Activated CD4-positive, alpha-beta T cell treated with anti-CD3 and anti-CD28 coated beads, Interleukin-2, amount 50 U/mL, for 1 hour (primary cell): ENCODE results near the gene ETV6.

Experiments used
- DNase-seq: peaks from one replicate; pipeline ENCODE4 v3.0.0-alpha.2; 2020

Gene ETV6

GRCh38 chr12:11870041-11870451 is 220.6 kb downstream of the ETV6 start:
- no peak for DNase-seq

DNA sequence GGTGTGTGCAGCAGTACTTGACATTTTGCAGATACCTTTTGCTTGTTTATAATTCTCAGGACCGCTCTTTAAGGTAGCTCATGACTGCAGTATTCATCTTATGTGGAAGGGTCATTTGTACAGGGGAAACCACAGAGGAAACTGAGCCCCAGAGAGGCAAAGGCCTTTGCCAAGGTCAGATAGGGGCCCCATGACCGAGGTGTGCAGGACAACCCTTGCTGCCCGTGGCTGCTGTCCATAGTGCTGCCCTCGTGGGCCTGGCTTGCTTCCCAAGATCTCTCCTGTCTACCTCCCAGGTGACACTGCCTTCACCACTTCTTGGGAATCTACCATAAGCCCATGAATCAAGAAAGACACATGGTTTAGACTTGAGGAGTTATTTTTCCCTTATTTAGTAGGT is 222.6 kb downstream of the ETV6 start:
- DNase-seq = no peak

- no peak for DNase-seq
Observed at GRCh38 chr12:11875414-11875935, 226.0 kb downstream of the ETV6 start.

- no peak for DNase-seq
Observed at GRCh38 chr12:11876307-11876706, 226.8 kb downstream of the ETV6 start.

DNA sequence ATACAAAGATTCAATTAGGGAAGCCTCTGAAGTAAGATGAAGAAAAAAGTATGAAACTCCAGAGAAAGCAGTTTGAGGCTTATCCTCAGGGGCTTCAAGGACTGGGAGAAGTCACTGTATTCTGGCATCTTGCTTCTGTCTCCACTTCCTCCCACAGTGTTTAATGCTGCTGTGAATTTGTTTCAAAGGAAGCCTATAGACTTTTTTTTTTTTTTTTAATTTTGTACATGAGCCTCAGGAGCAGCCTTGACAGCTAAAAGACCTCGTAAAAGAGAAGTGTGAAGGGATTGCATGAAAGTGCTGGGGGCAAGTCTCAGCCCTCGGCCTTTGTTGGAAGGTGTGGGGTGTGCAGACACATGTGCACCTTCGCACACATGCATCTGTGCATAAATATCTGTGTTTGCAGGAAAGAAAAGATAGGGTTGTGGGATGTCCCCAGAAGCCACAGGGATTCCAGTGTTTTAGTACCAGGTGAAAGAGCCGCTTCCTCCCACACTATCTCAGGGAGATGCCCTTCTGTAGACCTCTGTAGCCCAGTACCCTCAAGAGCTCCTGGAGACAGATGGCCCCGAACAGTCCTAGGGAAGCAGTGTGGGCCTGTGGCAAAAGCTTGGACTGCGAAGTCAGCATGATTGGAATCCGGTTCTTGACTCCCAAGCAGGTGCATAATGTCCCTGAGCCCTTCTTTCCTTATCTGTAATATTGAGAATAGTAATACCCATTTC is 227.8 kb downstream of the ETV6 start:
- DNase-seq = no peak

DNA sequence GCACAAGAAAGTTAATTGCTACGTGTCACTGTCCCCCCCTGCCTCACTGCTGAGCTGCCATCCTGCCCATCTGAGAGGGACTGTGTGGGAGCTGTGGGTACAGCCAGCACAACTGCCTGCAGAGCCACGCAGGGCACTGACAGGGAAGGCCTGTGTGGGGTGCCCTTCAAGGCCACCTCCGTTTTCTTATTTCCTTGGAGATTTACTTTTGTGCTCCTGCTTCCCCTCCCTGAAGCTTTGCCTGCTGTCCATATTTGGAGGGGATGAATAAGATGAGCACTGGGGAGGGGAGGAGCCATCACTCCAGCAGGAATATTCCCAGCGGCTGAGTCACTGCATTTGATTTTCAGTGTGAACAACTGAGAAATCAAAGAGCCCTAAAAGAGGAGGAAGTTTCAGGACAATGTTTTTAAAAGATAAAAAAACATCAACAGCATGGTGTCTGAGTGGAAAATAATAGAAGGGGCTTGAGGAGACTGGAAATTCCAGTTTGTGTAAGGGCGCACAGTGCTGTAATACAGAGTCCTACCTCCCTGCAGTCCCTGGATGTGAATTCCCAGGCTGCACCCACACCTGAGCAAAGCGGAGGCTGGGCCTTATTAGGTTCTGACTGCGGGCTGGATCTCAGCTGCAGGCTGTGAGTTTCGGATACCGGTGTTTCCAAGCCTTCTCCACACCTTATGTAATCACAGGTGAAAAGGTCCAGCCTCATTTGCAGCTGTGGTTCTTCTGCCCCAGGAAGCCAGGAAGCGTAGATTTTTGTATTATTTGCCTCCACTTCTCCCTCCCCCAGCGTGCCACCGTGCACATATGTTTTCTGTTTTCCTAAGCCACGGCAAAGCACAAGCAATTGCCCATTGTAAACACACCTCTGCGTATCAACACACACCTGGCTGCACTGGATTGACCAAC is 228.7 kb downstream of the ETV6 start:
- DNase-seq = no peak

- no peak for DNase-seq
Observed at GRCh38 chr12:11879306-11879705, 229.8 kb downstream of the ETV6 start.

DNA sequence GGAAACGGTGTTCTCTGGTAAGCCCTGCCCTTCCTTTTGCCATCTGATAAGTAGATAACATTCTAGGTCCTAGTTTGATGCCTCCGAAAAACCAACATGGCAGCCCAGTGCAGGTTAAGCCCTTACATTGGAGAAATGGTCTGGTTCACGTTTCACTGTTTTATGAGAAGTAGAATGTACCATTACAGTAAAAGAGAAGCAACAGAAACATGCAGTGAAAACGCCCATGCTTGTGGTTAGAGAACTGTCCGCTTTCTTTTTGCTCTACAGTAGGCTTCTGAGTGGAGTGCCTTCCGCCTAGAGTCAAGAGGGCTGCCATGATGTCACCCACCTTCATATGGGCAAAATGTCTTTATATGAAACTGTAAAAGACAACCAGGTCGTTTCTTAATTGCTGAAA is 230.9 kb downstream of the ETV6 start:
- no peak for DNase-seq

GRCh38 chr12:11881835-11882234 is 232.4 kb downstream of the ETV6 start:
- DNase-seq = no peak

GRCh38 chr12:11882301-11883019 is 233.0 kb downstream of the ETV6 start:
- DNase-seq = no peak

GRCh38 chr12:11884116-11884515 is 234.6 kb downstream of the ETV6 start:
- DNase-seq = no peak

- no peak for DNase-seq
Observed at GRCh38 chr12:11884706-11885105, 235.2 kb downstream of the ETV6 start.

GRCh38 chr12:11885261-11886038 is 236.0 kb downstream of the ETV6 start:
- no peak for DNase-seq

DNA sequence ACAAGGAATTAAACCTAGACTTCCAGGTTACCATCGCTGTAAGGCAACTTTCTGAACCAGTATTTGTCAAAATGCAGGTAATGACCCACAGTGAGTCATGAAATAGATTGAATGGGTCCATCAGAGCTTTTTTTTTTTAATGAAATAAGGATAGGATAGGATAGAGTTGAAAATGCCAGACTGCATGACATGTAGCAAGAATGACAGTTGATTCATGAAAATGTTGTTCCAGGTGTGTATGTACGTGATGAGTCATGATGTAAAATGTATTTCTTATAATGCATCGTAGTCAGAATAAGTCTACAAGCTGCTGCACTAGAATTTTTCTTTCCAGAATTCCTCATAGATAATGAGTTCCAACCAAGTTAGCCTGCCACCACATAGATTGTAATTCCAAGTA is 236.9 kb downstream of the ETV6 start:
- DNase-seq = no peak

DNA sequence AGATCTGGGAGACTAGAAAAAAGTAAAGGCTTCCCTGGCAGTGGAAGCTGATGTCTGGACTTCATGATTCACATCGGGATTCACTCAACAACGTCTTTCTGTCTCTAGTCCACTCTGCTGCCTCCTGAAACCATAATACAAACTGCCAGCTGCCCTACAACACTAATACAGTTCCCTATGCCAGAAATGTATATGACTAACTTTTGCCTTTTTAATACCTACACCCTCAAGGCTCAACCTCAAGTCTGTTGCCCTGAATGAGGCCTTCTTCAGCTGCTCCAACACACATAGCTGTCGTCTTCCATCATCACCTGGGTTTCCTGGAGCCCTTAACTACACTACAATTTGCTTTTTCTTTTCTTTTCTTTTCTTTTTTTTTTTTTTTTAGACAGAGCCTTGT is 238.6 kb downstream of the ETV6 start:
- no peak for DNase-seq

DNA sequence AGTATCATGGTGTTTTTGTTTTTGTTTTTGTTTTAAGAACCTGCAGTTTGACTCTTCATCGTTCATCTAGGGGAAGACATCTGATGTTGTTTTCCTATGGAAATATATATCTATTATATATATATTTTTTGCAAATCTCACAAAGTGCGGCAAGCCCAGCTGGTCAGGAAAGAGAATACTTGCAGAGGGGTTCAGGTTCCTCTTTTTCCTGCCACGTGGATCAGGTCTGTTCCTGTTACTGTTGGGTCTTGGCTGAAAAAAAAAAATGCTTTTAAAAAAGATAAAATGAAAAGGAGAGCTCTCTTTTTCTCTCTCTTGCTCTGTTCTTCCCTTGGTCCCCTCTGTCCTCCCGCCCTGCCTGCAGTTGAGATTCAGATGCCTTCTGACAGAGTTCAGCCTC is 241.9 kb downstream of the ETV6 start:
- DNase-seq = no peak

GRCh38 chr12:11891754-11892386 is 242.4 kb downstream of the ETV6 start:
- DNase-seq = no peak

DNA sequence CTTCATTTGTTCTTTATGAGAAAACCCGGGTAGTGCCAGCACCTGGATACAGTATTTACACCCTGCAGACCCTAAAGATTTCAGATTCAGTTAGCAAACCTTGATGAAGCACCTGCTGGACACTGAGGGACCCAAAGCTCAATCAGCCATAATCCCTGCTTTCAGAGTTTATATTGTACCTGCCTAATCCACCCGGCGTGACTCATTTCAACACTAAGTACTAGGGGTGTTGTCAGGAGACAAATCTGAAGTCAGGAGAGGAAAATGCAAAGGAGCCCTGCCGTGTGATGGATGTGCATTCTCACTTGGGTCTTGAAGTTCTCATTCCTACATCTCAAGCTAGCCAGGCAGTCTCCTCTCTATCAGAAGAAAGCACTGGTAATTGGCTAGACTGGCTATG is 244.5 kb downstream of the ETV6 start:
- DNase-seq = no peak

- no peak for DNase-seq
Observed at GRCh38 chr12:11894890-11895289, 245.4 kb downstream of the ETV6 start.

GRCh38 chr12:11895421-11896078 is 246.1 kb downstream of the ETV6 start:
- DNase-seq = no peak

DNA sequence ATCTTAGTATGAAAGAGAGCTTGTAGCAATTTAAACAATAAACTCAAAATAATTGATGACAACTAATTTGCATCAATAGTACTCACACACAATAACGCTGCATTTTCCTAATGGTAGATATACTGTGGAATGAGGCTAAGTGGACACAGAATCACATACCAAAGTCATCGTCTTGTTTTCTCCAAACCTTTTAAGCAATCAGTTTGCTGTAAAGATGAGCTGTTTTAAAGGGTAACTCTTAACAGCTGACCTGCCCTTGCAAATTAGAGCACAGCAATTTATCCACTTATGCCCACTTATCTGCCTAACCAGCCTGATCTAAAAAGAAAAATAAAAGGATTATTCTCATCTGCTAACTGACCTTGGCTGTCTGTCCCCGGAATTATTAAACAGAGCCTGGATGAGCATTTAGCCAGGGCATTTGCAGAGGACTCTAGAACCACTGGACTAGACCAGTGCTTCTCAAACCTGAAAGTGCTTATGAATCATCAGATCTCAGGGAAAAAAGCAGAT is 247.0 kb downstream of the ETV6 start:
- no peak for DNase-seq
